Cortex of kidney (tissue), 1 donor: ENCODE results near the gene PPL.
"Not testable (repeated sequence)": the region's sequence is repeated elsewhere in the genome, so short reads cannot be mapped to it uniquely, and the experiment has no call there.

Source experiments
- DNase-seq: peaks from one replicate; lab custom pipeline; 2025; lab: John Stamatoyannopoulos, UW

The PPL gene

DNA sequence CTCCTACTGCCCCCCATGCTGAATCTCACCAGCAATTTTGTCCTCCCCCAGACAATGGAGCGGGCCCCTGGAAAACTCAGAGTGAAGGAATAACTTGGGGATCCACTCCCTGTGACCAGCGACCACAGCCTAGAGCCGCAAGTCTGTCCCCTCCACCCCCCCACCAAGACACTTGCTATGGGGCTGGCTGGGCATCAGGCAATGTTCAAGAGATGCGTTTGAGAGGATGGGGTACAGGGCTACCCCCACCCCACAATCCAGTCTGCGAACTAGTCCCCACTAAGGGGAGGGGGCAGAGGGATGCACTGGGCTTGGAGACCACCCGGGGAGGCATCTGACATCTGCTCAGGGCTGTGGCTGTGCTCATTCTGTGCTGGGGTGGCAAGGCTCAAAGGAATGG lies 2.4 kb downstream of the PPL start:
- no peak for DNase-seq

DNA sequence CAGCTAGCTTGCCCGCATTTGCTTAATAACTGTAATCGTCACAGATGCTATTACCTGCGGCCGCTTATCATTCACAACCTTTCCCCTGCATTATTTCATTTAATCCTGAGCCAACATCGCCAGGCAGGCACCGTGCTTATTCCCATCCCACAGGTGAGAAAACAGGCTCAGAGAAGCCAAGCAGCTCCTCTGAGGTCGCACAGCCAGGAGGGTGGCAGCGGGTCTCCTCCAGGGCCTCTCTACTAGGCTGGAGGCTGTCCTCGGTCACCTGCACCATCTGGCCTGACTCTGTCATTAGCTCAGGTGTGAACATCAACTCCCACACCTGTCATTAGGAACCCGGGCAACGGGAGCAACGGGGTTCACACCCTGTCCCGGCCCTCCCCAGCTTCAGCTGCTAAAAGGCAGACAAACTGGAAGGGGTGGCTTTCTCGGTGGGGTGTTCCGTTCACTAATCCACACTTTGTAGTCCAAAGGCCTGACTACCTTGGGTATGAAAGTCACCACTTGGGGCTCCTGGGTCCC lies 3.0 kb downstream of the PPL start:
- no peak for DNase-seq

DNA sequence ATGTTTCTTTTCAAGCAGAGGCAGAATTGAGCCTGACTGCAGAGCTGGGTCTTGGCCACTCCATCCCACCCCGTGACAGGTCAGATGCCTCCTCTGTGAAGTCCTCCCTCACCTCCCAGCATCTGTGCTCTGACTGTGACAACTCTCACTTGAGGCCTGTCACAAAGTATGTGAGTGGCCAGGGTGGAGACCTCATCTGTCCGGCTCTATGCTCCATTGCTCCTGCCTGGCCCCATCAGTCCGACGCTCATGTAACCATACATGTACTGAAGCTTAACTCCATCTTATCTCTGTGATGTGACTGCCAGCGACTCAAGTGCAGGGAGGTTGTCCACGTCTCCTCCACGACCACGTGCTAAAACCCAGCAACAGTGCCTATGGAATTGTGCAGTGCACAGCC lies 3.5 kb downstream of the PPL start:
- DNase-seq: no peak

DNA sequence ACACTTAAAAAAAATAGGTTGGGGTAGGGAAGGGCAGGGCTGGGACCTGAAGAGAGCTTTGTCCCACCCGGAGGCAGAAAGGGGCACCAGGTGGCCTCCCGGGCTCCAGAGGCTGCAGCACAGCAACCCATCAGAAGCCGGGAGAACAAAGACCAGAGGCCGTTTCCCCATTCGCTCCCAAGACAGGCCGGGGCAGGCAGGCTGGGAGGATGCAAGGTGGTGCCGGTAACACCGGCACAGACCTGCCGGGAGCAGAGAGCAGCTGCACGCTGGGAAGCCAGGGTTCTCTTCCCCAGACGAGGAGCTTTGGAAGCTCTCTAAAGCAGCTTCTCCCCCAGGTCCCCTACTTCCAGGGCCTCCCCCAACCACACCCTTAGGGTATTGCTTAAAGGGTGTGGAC lies 5.6 kb downstream of the PPL start:
- no peak for DNase-seq

DNA sequence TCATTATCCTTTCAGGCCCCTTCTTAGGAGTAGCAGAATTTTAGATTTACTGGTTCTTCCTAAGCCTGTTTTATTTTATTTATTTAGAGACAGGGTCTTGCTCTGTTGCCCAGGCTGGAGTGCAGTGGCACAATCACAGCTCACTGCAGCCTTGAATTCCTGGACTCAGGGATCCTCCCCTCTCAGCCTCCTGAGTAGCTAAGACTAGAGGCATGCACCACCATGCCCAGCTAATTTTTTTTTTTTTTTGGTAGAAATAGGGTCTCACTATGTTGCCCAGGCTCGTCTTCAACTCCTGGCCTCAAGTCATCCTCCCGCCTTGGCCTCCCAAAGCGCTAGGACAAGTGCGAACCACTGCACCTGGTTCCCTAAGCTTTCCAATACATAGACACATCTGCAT lies 7.3 kb downstream of the PPL start:
- not testable (repeated sequence) for DNase-seq

GRCh38 chr16:4928227-4928626 lies 8.7 kb downstream of the PPL start:
- no peak for DNase-seq

DNA sequence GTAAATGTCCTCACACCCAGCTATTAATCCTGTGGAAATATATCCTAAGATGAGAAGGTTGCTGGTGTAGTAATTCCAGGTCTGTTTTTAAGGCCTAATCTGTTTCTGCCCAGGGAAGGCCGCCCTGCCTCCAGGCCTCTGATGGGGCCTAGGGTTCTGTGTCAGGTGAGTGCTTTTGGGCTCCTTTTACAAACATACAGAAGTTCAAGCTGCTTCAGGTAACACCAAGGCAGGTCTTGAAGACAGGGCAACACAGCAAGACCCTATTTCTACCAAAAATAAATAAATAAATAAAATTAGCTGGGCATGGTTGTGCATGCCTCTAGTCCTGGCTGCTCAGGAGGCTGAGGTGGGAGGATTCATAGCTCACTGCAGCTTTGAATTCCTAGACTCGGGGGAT lies 9.3 kb downstream of the PPL start:
- DNase-seq: no peak

DNA sequence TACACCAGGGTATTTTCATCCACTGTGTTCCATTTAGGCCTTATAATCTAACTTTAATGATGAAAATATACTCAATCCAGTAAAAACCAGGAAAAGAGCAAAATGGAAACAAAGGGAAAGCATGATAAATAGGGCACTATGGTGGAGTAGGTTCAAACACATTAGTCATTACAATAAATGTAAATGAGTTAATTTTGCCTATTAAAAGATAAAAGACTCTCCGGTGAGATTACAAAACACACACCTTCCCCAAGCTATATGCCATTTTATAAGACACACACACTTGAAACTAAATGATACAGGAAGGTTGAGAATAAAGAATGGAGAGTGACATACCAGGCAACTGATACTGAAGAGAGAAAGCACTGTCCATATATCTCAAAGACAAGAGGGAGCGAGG lies 10.0 kb downstream of the PPL start:
- DNase-seq: no peak

- DNase-seq: no peak
Measured at GRCh38 chr16:4925791-4926190, 11.2 kb downstream of the PPL start.

DNA sequence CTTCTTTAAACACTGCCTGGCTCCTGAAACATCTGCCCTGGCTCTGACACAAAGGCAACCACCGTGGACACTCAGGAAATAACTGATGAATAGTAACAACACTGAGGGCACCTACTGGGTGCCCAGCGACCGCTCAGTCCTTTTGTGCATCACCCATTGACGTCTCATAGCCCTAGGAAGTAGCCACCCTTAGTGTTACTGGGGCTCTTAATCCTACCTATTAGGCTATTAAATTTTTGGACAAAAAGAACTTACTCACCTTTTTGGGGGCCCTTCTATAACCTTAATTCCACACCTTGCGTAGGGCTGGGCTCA lies 11.7 kb downstream of the PPL start:
- no peak for DNase-seq

GRCh38 chr16:4924593-4925292 lies 12.2 kb downstream of the PPL start:
- DNase-seq: no peak

GRCh38 chr16:4923853-4924252 lies 13.1 kb downstream of the PPL start:
- no peak for DNase-seq

DNA sequence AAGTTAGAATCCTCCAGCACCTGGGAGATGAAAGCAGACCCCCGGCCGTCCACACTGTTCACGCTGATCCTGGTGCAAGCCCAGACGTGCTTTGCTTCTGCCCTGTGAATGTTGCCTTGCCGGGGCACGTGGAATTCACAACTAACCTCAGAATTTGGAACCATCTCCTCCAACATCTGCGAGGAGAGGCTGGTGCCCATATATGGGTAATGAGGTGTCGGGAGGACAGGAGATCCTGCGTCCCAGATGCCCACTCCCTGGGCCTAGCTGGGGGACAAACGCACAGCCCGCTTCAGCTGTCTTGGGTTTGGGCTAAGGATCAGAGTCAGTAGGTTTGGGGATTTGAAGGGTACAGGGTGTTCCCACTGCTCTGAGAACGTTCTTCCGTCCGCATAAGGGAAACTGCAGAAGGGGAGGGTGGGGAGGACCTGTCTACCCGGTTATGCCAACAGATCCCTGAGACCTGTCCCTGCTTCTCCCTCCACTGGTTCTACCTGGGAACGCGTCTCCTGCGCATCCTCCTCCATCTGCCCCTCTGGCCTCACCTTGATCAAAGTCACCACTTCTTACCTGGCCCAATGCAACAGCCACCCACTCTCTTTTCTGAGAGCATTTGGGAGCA lies 14.1 kb downstream of the PPL start:
- no peak for DNase-seq

GRCh38 chr16:4920826-4921225 lies 16.1 kb downstream of the PPL start:
- DNase-seq: no peak

GRCh38 chr16:4918781-4919251 lies 18.1 kb downstream of the PPL start:
- DNase-seq: no peak

DNA sequence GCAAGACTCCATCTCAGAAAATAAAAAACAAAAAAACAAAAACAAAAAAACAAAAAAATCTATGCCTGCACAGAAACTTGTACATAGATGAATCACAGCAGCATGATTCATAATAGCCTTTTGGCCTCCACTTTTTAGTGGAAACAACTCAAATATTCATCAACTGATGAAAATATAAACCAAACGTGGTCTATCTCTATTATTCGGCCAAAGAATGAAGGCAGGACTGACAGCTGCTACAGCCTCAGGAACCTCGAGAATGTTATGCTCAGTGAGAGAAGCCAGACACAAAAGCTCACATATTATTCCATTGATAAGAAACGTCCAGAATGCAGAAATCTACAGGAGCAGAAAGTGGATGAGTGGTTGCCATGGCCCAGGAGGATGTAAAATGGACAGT lies 19.8 kb downstream of the PPL start:
- no peak for DNase-seq

GRCh38 chr16:4915226-4915761 lies 21.7 kb downstream of the PPL start:
- DNase-seq: no peak

DNA sequence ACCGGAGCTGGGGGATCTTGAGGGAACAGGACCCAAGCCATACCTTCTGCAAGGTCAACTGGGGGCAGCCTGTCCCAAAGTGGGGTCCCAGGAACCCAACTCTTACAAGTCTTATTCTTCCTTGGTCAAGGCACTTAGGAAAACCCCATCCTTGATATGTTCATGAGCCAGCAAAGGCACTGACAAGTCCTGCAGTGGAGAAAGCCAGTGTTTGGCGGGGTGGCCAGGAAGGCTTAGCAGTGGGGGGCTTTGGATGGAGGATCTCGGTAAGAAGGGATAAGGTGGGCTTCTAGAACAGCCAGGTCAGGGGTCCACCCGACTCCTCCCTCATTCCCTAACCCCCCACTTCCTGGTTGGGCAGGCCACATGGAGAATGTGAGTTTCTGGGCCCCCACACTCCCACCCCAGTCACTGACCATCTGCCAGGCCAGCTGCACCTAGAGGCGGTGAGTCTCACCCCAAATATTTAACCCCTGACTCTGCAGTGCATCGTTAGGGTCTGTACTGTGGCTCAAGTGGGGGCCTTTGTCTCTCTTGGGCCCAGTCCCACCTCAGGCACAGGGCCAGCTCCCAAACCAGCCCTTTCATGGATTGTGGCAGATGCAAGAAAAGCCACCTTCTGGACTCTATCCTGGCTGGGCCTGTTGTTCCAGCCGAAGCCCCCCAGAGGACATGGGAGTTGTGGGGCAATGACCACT lies 22.3 kb downstream of the PPL start:
- DNase-seq: no peak

GRCh38 chr16:4913774-4914525 lies 23.0 kb downstream of the PPL start:
- no peak for DNase-seq

DNA sequence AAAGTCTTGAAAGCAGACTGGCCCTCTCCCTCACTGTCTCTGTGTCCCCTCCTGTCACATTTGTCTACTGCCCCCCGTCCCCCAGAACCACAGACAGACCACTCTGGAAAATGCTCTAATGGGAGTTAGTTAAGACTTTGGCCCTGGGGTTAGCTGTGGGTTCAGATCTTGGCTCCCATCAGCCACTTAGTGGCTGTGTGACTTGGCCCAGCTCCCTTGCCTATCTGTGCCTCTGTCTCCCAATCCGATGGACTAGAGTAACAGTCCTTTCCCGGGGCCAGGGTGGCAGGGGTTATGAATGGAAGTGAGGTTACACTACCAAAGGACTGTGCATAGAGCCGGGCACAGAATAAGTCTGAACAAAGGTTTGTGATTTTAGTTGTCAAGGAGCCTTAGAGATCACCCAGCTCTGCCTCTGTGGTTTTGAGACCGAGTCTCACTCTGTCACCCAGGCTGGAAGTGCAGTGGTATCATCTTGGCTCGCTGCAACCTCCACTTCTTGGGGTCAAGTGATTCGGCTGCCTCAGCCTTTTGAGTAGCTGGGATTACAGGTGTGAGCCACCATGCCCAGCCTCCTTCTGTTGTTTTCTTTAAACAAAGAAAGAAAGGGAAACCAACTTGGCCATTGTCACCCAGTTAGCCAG lies 23.7 kb downstream of the PPL start:
- DNase-seq: no peak

GRCh38 chr16:4911970-4912386 lies 25.0 kb downstream of the PPL start:
- DNase-seq: no peak

- no peak for DNase-seq
Measured at GRCh38 chr16:4910828-4911227, 26.1 kb downstream of the PPL start.
